ENCODE results near the gene COPG2. TPM values are rescaled to one million over a fixed set of nuclear protein-coding genes. Genes with fewer than 3 reads are reported as not detected.

COPG2 gene
- total and polyA plus RNA-seq, 2 of the 8 experiments (the other 6 are each of a cell fraction or from before 2014, with no cell fraction given): 50.3 to 53.1 TPM

DNA sequence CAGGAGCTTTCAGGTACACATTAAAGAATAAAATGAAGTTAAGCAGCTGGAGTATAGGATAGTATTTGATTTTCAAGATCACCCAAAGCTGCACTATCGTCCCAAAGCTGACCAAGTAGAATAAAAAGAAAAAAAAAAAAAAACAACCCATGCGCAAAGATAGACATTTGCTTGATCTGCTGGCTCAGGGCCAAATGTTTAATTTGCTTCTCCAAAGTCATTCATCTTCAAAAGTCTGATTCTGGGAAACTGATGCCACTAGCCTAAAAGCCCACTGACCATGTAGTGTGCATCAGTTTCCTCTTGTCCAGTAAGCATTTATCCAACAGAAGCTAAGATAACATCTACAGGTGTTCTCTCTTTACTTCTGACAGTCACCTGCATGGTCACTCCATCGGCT, 162.2 kb downstream of the COPG2 start (continued):
- TF ChIP-seq, protein P1, sequence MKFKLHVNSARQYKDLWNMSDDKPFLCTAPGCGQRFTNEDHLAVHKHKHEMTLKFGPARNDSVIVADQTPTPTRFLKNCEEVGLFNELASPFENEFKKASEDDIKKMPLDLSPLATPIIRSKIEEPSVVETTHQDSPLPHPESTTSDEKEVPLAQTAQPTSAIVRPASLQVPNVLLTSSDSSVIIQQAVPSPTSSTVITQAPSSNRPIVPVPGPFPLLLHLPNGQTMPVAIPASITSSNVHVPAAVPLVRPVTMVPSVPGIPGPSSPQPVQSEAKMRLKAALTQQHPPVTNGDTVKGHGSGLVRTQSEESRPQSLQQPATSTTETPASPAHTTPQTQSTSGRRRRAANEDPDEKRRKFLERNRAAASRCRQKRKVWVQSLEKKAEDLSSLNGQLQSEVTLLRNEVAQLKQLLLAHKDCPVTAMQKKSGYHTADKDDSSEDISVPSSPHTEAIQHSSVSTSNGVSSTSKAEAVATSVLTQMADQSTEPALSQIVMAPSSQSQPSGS (IDR thresholded peaks at IDR 0.05; ENCODE audit: low read length): no peak
- TF ChIP-seq SP1 (IDR thresholded peaks at IDR 0.05; ENCODE audit: low read depth, low read length): no peak

Measured in H1 (cell line).